HG02885 (cell line): Measurements from ENCODE around the gene CDH13.

ENCODE experiments used
- ATAC-seq: cut with Tn5 transposase; IDR thresholded peaks from one replicate; pipeline ENCODE4 v1.9.1; 2021; ENCODE audit warnings: mild to moderate bottlenecking; ENCODE audit not compliant: unreplicated experiment, poor library complexity

CDH13 gene

GRCh38 chr16:83490073-83490472 is 863.3 kb downstream of the CDH13 start:
- ATAC-seq: no peak

- no peak for ATAC-seq
Measured at GRCh38 chr16:83494459-83494858, 867.7 kb downstream of the CDH13 start.

DNA sequence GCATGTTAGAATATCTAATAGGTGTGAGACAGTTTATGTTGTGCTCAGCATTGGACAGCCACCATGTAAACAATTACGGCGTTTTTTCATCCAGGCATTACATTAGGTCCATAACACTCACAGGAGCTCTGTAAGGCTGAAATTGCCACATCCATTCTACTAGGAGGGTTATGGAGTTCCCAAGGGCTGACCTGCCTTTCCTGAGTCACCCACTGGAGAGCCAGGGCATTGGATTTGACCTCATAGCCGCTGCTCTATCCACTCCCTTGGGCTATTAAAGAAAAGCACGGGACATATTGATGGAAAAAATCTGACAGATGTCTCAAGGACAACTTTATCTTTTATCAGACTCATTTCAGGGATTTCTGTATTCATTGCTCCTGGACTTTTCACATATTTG is 874.7 kb downstream of the CDH13 start:
- no peak for ATAC-seq

GRCh38 chr16:83508295-83508694 is 881.5 kb downstream of the CDH13 start:
- ATAC-seq: no peak

- ATAC-seq: no peak
Measured at GRCh38 chr16:83509316-83509715, 882.5 kb downstream of the CDH13 start.

GRCh38 chr16:83510906-83511305 is 884.1 kb downstream of the CDH13 start:
- ATAC-seq: no peak

DNA sequence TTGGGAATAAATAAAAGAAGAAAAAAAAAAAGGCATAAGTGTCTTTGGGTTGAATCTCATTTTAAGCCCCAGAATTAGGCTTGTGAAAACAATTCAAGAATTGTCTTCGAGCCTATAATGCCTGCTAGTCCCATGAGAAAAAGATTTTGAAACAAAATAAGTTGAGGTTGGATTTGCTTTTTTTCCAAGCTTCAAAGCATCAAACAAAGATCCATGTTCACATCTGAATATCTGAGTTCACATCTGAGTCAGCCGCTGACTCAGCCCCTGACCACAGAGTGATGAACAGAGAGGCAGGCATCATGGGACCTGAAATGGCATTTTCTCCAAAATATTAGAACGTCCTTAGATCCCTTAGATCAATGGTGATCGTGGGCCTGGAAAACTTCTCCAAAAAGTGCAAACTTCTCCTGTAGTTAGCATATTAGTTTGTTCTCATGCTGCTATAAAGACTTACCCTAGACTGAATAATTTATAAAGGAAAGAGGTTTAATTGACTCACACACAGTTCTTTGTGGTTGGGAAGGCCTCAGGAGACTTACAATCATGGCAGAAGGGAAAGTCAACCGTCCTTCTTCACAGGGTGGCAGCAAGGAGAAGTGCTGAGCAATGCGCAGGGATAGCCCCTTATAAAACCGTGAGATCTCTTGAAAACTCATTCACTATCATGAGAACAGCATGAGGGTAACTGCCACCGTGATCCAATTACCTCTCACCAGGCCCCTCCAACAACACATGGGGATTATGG is 886.4 kb downstream of the CDH13 start:
- ATAC-seq: no peak

- ATAC-seq: no peak
Measured at GRCh38 chr16:83515395-83515794, 888.6 kb downstream of the CDH13 start.

DNA sequence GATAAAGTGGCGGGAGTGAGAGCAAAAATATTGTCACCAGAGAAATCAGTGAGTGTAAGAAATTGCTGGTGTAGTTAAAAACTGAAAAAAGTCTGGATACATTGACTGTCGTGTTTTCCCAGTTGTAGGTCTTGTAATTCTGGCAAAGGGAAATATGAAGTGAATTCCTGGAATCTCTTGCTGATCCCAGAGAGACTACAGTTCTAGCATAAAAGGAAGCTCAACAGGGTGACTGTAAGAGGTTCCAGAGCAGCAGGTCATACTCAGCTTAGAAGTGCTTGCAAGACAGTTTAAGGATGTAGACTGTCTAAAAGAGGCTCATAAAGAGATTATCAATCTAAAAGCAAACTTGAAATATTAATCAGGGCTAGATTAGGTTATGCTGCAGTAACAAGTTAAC is 890.2 kb downstream of the CDH13 start:
- ATAC-seq: no peak

DNA sequence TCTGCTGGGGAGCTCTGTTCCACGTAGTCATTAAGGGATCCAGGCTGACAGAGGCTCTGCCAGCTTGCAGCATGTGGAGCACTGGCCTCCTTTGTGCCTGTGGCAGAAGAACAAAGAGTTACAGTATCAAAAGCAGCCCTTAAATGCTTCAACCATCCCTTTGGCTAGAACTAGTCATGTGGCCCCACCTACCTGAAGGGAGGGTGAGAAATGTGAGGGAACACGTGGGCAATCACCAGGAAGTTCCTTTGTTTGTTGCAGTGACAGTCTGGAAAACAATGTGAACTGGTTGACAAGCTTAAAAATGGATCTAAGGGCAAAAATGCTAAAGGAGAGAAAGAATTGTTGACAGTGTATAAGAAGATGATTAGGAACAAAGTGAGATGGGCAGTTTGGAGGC is 890.6 kb downstream of the CDH13 start:
- no peak for ATAC-seq

DNA sequence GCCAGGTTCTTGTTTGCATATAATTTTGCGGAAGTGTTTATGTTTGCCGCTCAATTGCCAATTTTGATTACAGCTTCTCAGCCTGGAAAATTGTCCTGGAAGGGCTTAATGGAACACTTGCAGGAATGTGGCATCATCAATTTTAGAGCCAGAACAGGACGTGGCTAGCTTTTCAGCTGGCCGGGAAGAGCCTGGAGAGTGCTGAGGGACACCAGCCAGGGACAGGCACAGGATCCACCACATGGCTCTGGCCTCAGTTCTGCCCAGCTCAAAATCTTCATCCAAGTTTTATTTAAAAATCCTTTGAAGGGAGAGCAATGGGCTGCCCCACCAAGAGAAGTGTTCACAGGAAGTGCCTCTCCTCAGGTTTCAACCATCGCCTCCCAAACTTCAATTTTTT is 893.8 kb downstream of the CDH13 start:
- no peak for ATAC-seq

- ATAC-seq: no peak
Measured at GRCh38 chr16:83530293-83530692, 903.5 kb downstream of the CDH13 start.

DNA sequence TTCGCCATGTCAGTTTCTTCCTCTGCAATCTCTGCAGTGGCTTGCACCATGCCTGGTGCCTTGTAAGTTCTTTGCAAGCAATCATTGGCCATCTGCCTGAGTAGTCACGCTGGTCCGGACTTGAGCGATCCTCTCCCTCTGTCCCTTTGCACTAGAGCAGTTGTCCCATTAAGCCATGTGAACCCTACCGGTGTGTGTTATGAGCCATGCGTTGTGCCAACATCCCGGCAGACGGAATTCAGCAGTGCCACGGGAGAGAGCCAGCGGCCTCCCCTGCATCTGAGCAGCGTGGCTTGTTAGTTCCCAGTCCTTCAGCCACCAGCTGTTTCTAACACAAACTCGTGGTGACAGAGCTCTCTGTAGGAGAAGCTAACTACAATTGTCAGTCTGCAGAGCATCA is 905.9 kb downstream of the CDH13 start:
- no peak for ATAC-seq

GRCh38 chr16:83533193-83533592 is 906.4 kb downstream of the CDH13 start:
- no peak for ATAC-seq

DNA sequence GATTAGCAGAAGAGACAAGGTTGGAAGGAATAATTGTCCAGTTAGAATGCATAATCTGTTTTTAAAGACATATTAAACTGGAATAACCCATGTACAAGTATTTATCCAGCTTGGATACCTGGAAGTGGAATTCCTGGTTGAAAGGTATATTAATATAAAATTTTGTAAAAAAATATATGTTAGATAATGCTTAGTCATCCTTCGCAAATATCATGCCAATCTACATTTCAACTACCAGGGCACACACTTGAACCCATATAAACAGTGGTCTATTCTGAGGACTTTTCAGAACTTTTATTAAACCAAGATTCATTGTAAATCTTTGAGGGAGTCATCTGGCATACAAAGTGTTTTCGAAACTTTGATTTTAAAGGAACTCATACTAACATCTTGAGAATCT is 911.9 kb downstream of the CDH13 start:
- ATAC-seq: no peak

DNA sequence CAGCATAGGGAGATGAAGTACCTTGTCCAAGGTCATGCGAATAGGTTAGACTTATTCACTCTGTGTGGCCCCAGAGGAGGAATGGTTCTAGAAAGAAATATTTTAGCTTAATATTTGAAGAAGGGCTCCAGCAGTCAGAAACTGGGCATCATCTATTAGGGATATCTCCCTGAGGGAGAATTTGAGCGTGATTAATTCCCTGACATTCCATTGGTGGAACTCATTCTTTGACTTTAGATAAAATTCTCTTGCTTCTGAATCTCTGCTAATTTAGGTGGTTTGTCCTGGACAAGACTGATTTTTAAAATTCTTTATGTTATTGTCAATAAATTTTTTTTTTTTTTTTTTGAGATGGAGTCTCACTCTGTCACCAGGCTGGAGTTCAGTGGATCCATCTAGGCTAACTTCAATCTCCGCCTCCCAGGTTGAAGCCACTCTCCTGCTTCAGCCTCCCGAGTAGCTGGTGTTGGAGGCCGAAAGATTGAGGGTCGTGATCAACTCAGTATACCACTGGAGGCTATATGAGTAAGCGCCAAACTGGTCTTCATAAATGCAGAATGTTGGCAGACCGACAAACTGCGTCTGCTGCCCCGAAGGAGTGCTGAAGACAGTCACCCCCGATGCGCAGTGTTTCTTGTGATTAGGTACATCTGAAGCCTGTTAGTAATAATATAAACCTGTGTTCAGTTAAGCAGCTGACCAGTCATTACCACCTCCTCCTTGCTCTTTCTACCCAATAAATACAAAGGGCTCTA is 913.1 kb downstream of the CDH13 start:
- ATAC-seq: no peak

- ATAC-seq: no peak
Measured at GRCh38 chr16:83541231-83541630, 914.5 kb downstream of the CDH13 start.

DNA sequence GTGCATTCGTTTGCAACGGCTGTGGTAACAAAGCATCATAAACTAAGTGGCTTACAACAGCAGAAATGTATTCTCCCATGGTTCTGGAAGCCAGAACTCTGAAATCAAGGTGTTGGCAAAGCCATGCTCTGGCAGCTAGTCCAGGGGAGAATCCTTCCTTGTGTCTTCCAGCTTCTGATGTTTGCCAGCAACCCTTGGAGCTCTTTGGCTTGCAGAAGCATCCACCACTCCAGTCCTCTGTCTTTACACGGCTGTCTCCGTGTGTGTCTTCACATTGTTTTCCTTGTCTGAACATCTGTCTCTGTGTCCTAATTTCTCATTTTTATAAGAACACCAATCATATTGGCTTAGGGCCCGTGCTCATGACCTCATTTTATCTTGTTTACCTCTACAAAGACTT is 915.7 kb downstream of the CDH13 start:
- no peak for ATAC-seq

DNA sequence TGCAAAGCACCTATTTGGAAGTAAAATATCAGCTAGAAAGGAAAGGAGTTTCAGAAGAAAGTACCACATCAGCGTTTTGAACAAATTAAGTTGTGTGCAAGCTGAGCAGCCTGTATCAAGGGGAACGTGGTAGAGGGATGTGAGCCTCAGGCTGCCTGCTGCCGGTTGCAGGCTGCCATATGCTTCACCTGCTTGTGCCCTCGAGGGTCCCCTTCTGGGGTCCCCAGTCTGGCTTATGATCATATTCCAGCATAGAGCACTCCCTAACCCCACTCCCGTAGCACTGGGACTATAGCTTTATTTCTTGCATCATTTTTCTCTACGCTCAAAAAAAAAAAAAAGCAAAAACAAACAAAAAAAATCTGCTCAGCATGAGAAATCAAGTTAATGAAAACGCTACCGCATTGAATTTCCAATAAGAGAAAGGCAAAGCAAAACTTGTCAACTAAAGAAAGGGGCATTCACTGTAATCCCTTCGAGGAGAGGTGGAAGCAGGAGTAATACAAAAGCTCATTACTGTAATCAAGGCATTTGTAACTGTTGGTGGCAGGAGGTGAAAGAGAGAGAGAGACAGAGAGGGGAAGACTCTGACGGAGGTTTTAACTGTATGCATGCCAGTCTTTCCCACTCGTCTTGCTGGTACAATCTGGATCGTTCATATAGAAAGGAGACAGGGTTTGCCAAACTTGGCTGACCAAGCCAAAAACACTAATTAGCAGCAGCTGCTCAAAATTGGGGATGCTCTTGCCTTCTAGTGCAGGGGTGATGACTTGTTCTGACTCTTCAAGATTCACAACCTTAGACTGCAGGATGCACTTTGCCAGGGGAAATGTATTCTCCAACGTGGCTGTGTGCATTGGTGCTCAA is 922.8 kb downstream of the CDH13 start:
- no peak for ATAC-seq

GRCh38 chr16:83550183-83550569 is 923.4 kb downstream of the CDH13 start:
- ATAC-seq: no peak

GRCh38 chr16:83552228-83552627 is 925.5 kb downstream of the CDH13 start:
- ATAC-seq: no peak
